Measurements from ENCODE around the gene FHAD1.

Gene FHAD1

DNA sequence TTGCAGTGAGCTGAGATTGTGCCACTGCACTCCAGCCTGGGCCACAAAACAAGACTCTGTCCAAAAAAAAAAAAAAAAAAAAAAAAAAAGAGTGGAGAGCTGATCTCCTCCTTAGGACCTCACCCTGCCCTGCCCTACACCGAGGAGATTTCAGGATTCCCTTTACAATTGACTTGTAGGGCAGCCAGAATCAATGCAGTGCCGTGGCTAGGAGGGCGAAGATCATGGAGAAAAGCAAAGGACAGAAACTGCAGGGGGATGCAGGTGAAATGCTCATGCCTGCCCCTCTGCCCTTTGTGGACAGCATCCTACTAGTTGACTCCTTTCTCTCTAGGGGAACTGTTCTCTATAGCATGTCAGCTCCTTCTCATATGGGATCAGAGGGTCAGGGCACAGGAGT, 9.6 kb downstream of the FHAD1 start:
- DNase-seq = no peak
- H3K27me3 ChIP-seq (replicated peaks; ENCODE audit: insufficient read depth, low read length) = peaks cover 22% of the 10 kb centered on the region
- peaks cover 9% of the 10 kb centered on the region for H3F3A ChIP-seq (ENCODE audit: insufficient read depth, low read length)
- H3K9me3 ChIP-seq (replicated peaks; ENCODE audit: insufficient read depth, low read length) = no peaks in the 10 kb centered on the region
- peaks cover 37% of the 10 kb centered on the region for H3K4me1 ChIP-seq (ENCODE audit: low read length)
- H4K20me1 ChIP-seq (ENCODE audit: insufficient read depth, low read length) = no peaks in the 10 kb centered on the region
- H3K79me2 ChIP-seq (ENCODE audit: low read length) = no peaks in the 10 kb centered on the region
- H3K9ac ChIP-seq (ENCODE audit: low read length) = no peak overlapping the region
- H2AFZ ChIP-seq (ENCODE audit: low read length) = no peak overlapping the region
- H3K9me2 ChIP-seq (replicated peaks; ENCODE audit: insufficient read depth, low read length) = no peaks in the 10 kb centered on the region
- H3K4me3 ChIP-seq (ENCODE audit: low read length) = no peak overlapping the region
- no peaks in the 10 kb centered on the region for H3K36me3 ChIP-seq (replicated peaks; ENCODE audit: insufficient read depth, low read length)
- no peak overlapping the region for H3K27ac ChIP-seq (ENCODE audit: low read length)
- TF ChIP-seq EZH2 (optimal IDR thresholded peaks at IDR 0.05; ENCODE audit: low read depth, low read length) = no peak
- no peak for TF ChIP-seq EZH2phosphoT487 (IDR thresholded peaks at IDR 0.05; ENCODE audit: low read length)
- TF ChIP-seq, protein P1, sequence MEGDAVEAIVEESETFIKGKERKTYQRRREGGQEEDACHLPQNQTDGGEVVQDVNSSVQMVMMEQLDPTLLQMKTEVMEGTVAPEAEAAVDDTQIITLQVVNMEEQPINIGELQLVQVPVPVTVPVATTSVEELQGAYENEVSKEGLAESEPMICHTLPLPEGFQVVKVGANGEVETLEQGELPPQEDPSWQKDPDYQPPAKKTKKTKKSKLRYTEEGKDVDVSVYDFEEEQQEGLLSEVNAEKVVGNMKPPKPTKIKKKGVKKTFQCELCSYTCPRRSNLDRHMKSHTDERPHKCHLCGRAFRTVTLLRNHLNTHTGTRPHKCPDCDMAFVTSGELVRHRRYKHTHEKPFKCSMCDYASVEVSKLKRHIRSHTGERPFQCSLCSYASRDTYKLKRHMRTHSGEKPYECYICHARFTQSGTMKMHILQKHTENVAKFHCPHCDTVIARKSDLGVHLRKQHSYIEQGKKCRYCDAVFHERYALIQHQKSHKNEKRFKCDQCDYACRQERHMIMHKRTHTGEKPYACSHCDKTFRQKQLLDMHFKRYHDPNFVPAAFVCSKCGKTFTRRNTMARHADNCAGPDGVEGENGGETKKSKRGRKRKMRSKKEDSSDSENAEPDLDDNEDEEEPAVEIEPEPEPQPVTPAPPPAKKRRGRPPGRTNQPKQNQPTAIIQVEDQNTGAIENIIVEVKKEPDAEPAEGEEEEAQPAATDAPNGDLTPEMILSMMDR (IDR thresholded peaks at IDR 0.05; ENCODE audit: low read length) = no peak
- H3K4me2 ChIP-seq (ENCODE audit: low read depth, low read length) = no peak overlapping the region

DNA sequence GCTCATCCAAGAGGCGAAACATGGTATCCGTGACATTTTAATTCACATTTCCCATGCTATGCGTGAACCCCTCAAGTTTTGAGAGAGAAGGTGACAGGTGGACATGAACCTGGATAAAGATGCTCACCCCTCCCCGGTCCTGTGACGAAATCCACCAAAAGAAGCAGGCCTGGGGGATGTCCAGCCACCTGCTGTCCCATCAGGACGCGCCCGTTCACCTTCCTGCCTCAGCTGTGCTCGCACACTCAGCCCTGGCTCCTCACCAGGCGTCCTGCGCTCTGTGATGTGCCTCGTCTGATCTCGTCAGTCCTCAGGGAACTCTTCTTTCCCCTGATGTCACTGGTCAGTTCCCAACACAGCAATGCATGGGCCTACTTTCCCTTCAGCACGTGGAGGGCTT, 10.3 kb downstream of the FHAD1 start:
- H3F3A ChIP-seq (ENCODE audit: insufficient read depth, low read length) = peaks cover 10% of the 10 kb centered on the region
- H3K9me3 ChIP-seq (replicated peaks; ENCODE audit: insufficient read depth, low read length) = no peaks in the 10 kb centered on the region
- no peak overlapping the region for H3K9ac ChIP-seq (ENCODE audit: low read length)
- no peaks in the 10 kb centered on the region for H3K36me3 ChIP-seq (replicated peaks; ENCODE audit: insufficient read depth, low read length)
- H3K27ac ChIP-seq (ENCODE audit: low read length) = no peak overlapping the region
- H3K79me2 ChIP-seq (ENCODE audit: low read length) = no peaks in the 10 kb centered on the region
- H2AFZ ChIP-seq (ENCODE audit: low read length) = no peak overlapping the region
- H3K4me3 ChIP-seq (ENCODE audit: low read length) = no peak overlapping the region
- peaks cover 38% of the 10 kb centered on the region for H3K4me1 ChIP-seq (ENCODE audit: low read length)
- TF ChIP-seq, protein P1 (IDR thresholded peaks at IDR 0.05; ENCODE audit: low read length) = no peak
- TF ChIP-seq EZH2 (optimal IDR thresholded peaks at IDR 0.05; ENCODE audit: low read depth, low read length) (no peak), EZH2phosphoT487 (IDR thresholded peaks at IDR 0.05; ENCODE audit: low read length) (no peak)
- DNase-seq = no peak
- no peaks in the 10 kb centered on the region for H3K9me2 ChIP-seq (replicated peaks; ENCODE audit: insufficient read depth, low read length)
- no peaks in the 10 kb centered on the region for H4K20me1 ChIP-seq (ENCODE audit: insufficient read depth, low read length)
- H3K27me3 ChIP-seq (replicated peaks; ENCODE audit: insufficient read depth, low read length) = peaks cover 15% of the 10 kb centered on the region; the same call in 1 of the 2 replicates
- no peak overlapping the region for H3K4me2 ChIP-seq (ENCODE audit: low read depth, low read length)

DNA sequence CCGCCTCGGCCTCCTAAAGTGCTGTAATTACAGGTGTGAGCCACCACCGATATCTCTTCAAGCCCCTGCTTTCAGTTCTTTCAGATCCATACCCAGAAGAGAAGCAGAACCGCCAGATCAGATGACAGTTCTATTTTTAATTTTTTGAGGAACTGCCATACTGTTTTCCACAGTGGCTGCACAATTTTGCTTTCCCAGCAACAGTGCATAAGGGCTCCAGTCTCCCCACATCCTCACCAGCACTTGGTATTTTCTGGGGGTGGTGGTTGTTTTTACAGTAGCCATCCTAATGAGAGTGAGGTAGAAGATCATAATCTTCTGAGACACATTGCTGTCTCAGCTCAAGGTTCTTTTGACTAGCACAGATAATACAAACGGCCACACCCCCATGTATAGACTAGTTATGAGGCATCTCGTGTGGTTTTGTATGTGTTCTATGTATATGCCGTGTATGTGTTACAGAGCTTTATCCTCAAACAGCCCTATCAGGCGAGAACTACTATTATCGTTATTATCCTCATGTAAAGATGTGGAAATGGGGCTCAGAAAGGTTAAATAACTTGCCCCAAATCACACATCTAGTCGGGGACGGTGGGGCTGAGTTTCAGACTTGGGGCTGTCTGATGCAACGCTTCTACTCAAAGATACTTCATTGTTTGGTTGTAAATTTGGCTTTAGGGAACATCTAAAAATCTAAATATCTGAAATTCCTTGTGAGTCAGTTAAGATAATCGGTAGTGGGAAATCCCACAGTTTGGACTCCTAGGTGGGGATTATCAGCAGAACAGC, 12.0 kb downstream of the FHAD1 start:
- Histone ChIP-seq H3K9ac (ENCODE audit: low read length) (no peak overlapping the region), H3K79me2 (ENCODE audit: low read length) (no peaks in the 10 kb centered on the region), H3K27me3 (replicated peaks; ENCODE audit: insufficient read depth, low read length) (peaks cover 1% of the 10 kb centered on the region; the same call in 1 of the 2 replicates), H3K4me3 (ENCODE audit: low read length) (no peak overlapping the region), H3F3A (ENCODE audit: insufficient read depth, low read length) (peaks cover 10% of the 10 kb centered on the region), H3K4me1 (ENCODE audit: low read length) (peaks cover 26% of the 10 kb centered on the region), H3K36me3 (replicated peaks; ENCODE audit: insufficient read depth, low read length) (no peaks in the 10 kb centered on the region), H4K20me1 (ENCODE audit: insufficient read depth, low read length) (no peaks in the 10 kb centered on the region), H3K4me2 (ENCODE audit: low read depth, low read length) (no peak overlapping the region; the same call in 1 of the 2 replicates), H3K9me2 (replicated peaks; ENCODE audit: insufficient read depth, low read length) (no peaks in the 10 kb centered on the region), H3K9me3 (replicated peaks; ENCODE audit: insufficient read depth, low read length) (no peaks in the 10 kb centered on the region), H2AFZ (ENCODE audit: low read length) (no peak overlapping the region), H3K27ac (ENCODE audit: low read length) (no peak overlapping the region; the same call in 1 of the 2 replicates)
- no peak for TF ChIP-seq EZH2 (optimal IDR thresholded peaks at IDR 0.05; ENCODE audit: low read depth, low read length)
- TF ChIP-seq, protein P1 (IDR thresholded peaks at IDR 0.05; ENCODE audit: low read length) = no peak
- TF ChIP-seq EZH2phosphoT487 (IDR thresholded peaks at IDR 0.05; ENCODE audit: low read length) = no peak
- DNase-seq = no peak

Data from MM.1S (cell line).